Endodermal cell (in vitro differentiated cells): ENCODE measurements around the gene MKRN3. TPM values are rescaled to one million over a fixed set of nuclear protein-coding genes. Genes with fewer than 3 reads are reported as not detected.

Source experiments
- DNase-seq: peaks from one replicate; pipeline ENCODE4 v3.0.0-alpha.2; 2017
- H3K27ac ChIP-seq: 2 replicates; pipeline ENCODE4 v1.5.1; 2013; ENCODE audit warnings: mild to moderate bottlenecking, low read depth, low read length, moderate library complexity
- H3K27me3 ChIP-seq: 2 replicates; pipeline ENCODE4 v1.6.1; 2013; ENCODE audit warnings: mild to moderate bottlenecking, low read length, moderate library complexity; ENCODE audit not compliant: insufficient read depth, control insufficient read depth, poor library complexity, severe bottlenecking
- H3K36me3 ChIP-seq: 2 replicates; pipeline ENCODE4 v1.7.0; 2013; ENCODE audit warnings: mild to moderate bottlenecking, low read length, moderate library complexity; ENCODE audit not compliant: control insufficient read depth, insufficient read depth
- H3K4me1 ChIP-seq: one replicate; pipeline ENCODE4 v1.7.0; 2013; ENCODE audit warnings: low read length; ENCODE audit not compliant: control insufficient read depth, insufficient read depth
- H3K4me3 ChIP-seq: 2 replicates; pipeline ENCODE4 v1.5.1; 2013; ENCODE audit warnings: mild to moderate bottlenecking, low read length, moderate library complexity
- H3K9ac ChIP-seq: 2 replicates; pipeline ENCODE4 v1.6.1; 2013; ENCODE audit warnings: mild to moderate bottlenecking, low read length, moderate library complexity; ENCODE audit not compliant: poor library complexity, severe bottlenecking; ENCODE audit errors: extremely low read depth
- H3K9me3 ChIP-seq: 2 replicates; pipeline ENCODE4 v1.6.1; 2013; ENCODE audit warnings: mild to moderate bottlenecking, low read length, moderate library complexity; ENCODE audit not compliant: control insufficient read depth
- H3K27ac Mint-ChIP-seq: 2 replicates; pipeline ENCODE4 v1.8.0; 2020; ENCODE audit warnings: mixed read lengths
- H3K27me3 Mint-ChIP-seq: 2 replicates; pipeline ENCODE4 v1.8.0; 2021; ENCODE audit warnings: mild to moderate bottlenecking, mixed read lengths; ENCODE audit not compliant: insufficient read depth
- H3K36me3 Mint-ChIP-seq: 2 replicates; pipeline ENCODE4 v1.8.0; 2020; ENCODE audit warnings: low read depth, mixed read lengths
- H3K4me1 Mint-ChIP-seq: 2 replicates; pipeline ENCODE4 v1.8.0; 2020; ENCODE audit warnings: mixed read lengths
- H3K4me3 Mint-ChIP-seq: 2 replicates; pipeline ENCODE4 v1.8.0; 2020; ENCODE audit warnings: mild to moderate bottlenecking, moderate library complexity, mixed read lengths
- H3K9me3 Mint-ChIP-seq: 2 replicates; pipeline ENCODE4 v1.8.0; 2020; ENCODE audit warnings: mild to moderate bottlenecking, mixed read lengths
- CTCF ChIP-seq: fragments of 200-600 bp; sonication (generic); conservative IDR thresholded peaks from 2 replicates; pipeline ENCODE4 v1.5.0; 2021; ENCODE audit warnings: antibody characterized with exemption, mild to moderate bottlenecking
- WGBS, 2 experiments: methylation state at CpG; one replicate each; pipeline versions ENCODE4 v1.1.5 to v1.1.7; 2013; ENCODE audit warnings: missing lambda C conversion rate in 2 of 2, mixed read lengths in 1 of 2; ENCODE audit not compliant: insufficient coverage in 1 of 2, insufficient read length in 1 of 2; 5-methylcytosine and 5-hydroxymethylcytosine counted together
- total RNA-seq, 2 donors: library from RNA; stranded (reverse); fragmentation: NEBNext Ultra II Directional in 1 of 2; extraction: Animal tissue kit (Norgen Biotek cat#: 25700) in 1 of 2; gene quantifications; 2 replicates in 1 of 2; 3 replicates in 1 of 2; pipeline ENCODE4 v1.2.1, GENCODE V29; 2021

MKRN3 gene
- total RNA-seq, 2 donors from 2014 or later, result not detected

GRCh38 chr15:23572844-23573243, 7.4 kb downstream of the MKRN3 start:
- no peak for TF ChIP-seq CTCF
- Histone ChIP-seq H3K9me3 (peaks cover 15% of the 10 kb centered on the region), H3K4me1 (no peaks in the 10 kb centered on the region), H3K36me3 (no peaks in the 10 kb centered on the region), H3K9ac (no peak overlapping the region), H3K27me3 (no peaks in the 10 kb centered on the region), H3K27ac (no peak overlapping the region), H3K4me3 (no peak overlapping the region)
- no peaks in the 10 kb centered on the region for H3K27me3 Mint-ChIP-seq
- no peak overlapping the region for H3K4me3 Mint-ChIP-seq
- 40 to 72% methylated on average over 1 to 4 of the region's 4 CpGs for WGBS, 2 experiments
- no peak overlapping the region for H3K27ac Mint-ChIP-seq
- peaks cover 2% of the 10 kb centered on the region for H3K4me1 Mint-ChIP-seq
- no peak for DNase-seq
- H3K9me3 Mint-ChIP-seq, result peaks cover 52% of the 10 kb centered on the region
- H3K36me3 Mint-ChIP-seq, result no peaks in the 10 kb centered on the region

GRCh38 chr15:23574742-23575141, 9.3 kb downstream of the MKRN3 start:
- DNase-seq, result peak; percentile 56
- H3K27me3 ChIP-seq, result no peaks in the 10 kb centered on the region
- no peaks in the 10 kb centered on the region for H3K27me3 Mint-ChIP-seq
- H3K4me3 Mint-ChIP-seq, result no peak overlapping the region
- peaks cover 17% of the 10 kb centered on the region for H3K9me3 ChIP-seq
- peaks cover 2% of the 10 kb centered on the region for H3K4me1 Mint-ChIP-seq
- H3K4me1 ChIP-seq, result no peaks in the 10 kb centered on the region
- H3K9ac ChIP-seq, result no peak overlapping the region
- peak; percentile 64 for TF ChIP-seq CTCF
- H3K27ac ChIP-seq, result no peak overlapping the region
- no peak overlapping the region for H3K27ac Mint-ChIP-seq
- 39 to 43% methylated on average over 2 to 3 of the region's 3 CpGs for WGBS, 2 experiments
- no peaks in the 10 kb centered on the region for H3K36me3 Mint-ChIP-seq
- no peak overlapping the region for H3K4me3 ChIP-seq
- H3K36me3 ChIP-seq, result no peaks in the 10 kb centered on the region
- H3K9me3 Mint-ChIP-seq, result peaks cover 47% of the 10 kb centered on the region

- Histone ChIP-seq H3K9me3 (peaks cover 17% of the 10 kb centered on the region), H3K4me3 (no peak overlapping the region), H3K9ac (no peak overlapping the region), H3K36me3 (no peaks in the 10 kb centered on the region), H3K27me3 (no peaks in the 10 kb centered on the region), H3K4me1 (no peaks in the 10 kb centered on the region), H3K27ac (no peak overlapping the region)
- H3K9me3 Mint-ChIP-seq, result peaks cover 44% of the 10 kb centered on the region
- no peak for TF ChIP-seq CTCF
- peaks cover 2% of the 10 kb centered on the region for H3K4me1 Mint-ChIP-seq
- 73 to 89% methylated on average over 1 of the region's 1 CpG for WGBS, 2 experiments
- H3K4me3 Mint-ChIP-seq, result no peak overlapping the region
- DNase-seq, result no peak
- no peaks in the 10 kb centered on the region for H3K36me3 Mint-ChIP-seq
- H3K27ac Mint-ChIP-seq, result no peak overlapping the region
- no peaks in the 10 kb centered on the region for H3K27me3 Mint-ChIP-seq
Observed at GRCh38 chr15:23576061-23576460, 10.6 kb downstream of the MKRN3 start.
